HepG2 (cell line): ENCODE data around the gene IGFL1. TPM values are rescaled to one million over a fixed set of nuclear protein-coding genes. Genes with fewer than 3 reads are reported as not detected.

Experiments used
- ATM ChIP-seq: fragments of 450-650 bp; IDR thresholded peaks from 2 replicates; pipeline ENCODE4 v1.7.1; 2017; ENCODE audit warnings: mild to moderate bottlenecking, borderline replicate concordance
- DDIT3 ChIP-seq: sonication (generic); formaldehyde crosslinking; IDR thresholded peaks from 2 replicates; pipeline ENCODE4 v1.4.0; 2020; ENCODE audit warnings: mild to moderate bottlenecking, missing genetic modification reagents
- DRAP1 ChIP-seq: IDR thresholded peaks from 2 replicates; pipeline ENCODE4 v1.6.1; 2016; ENCODE audit warnings: missing genetic modification reagents, missing compliant biosample characterization
- EZH2 ChIP-seq: conservative IDR thresholded peaks from 2 replicates; pipeline ENCODE4 v1.6.1; 2012; ENCODE audit warnings: mild to moderate bottlenecking, low read depth, low read length, moderate library complexity
- FOXP1 ChIP-seq, 2 experiments: fragments of 450-650 bp in 1 of 2; IDR thresholded peaks; 2 replicates each; pipeline ENCODE4 v1.6.1; 2017 to 2018; ENCODE audit warnings: antibody characterized with exemption in 1 of 2
- MED13 ChIP-seq: sonication (generic); formaldehyde crosslinking; IDR thresholded peaks from 2 replicates; pipeline ENCODE4 v1.5.0; 2020; ENCODE audit warnings: missing genetic modification reagents
- MZF1 ChIP-seq: sonication (generic); formaldehyde crosslinking; IDR thresholded peaks from 2 replicates; pipeline ENCODE4 v1.8.1; 2023; ENCODE audit warnings: mild to moderate bottlenecking, missing genetic modification reagents, borderline replicate concordance
- SALL1 ChIP-seq: sonication (generic); formaldehyde crosslinking; IDR thresholded peaks from 2 replicates; pipeline ENCODE4 v1.8.0; 2022; ENCODE audit warnings: mild to moderate bottlenecking, missing genetic modification reagents
- SAP130 ChIP-seq: IDR thresholded peaks from 2 replicates; pipeline ENCODE4 v1.6.1; 2016; ENCODE audit warnings: low read depth
- SATB2 ChIP-seq: sonication (generic); formaldehyde crosslinking; IDR thresholded peaks from 2 replicates; pipeline ENCODE4 v1.5.0; 2020; ENCODE audit warnings: missing genetic modification reagents
- SMC3 ChIP-seq: IDR thresholded peaks from 2 replicates; pipeline ENCODE4 v1.6.1; 2011; ENCODE audit warnings: low read length, improper control_type of control experiment
- STAT6 ChIP-seq: sonication (generic); formaldehyde crosslinking; IDR thresholded peaks from 2 replicates; pipeline ENCODE4 v1.4.0; 2020; ENCODE audit warnings: missing genetic modification reagents, mild to moderate bottlenecking, borderline replicate concordance
- TSC22D2 ChIP-seq: sonication (generic); formaldehyde crosslinking; IDR thresholded peaks from 2 replicates; pipeline ENCODE4 v1.5.1; 2020; ENCODE audit warnings: missing genetic modification reagents, mild to moderate bottlenecking, borderline replicate concordance
- ZBTB10 ChIP-seq: sonication (generic); formaldehyde crosslinking; IDR thresholded peaks from 2 replicates; pipeline ENCODE4 v1.4.0; 2020; ENCODE audit warnings: missing genetic modification reagents, borderline replicate concordance
- ZBTB34 ChIP-seq: sonication (generic); formaldehyde crosslinking; IDR thresholded peaks from 2 replicates; pipeline ENCODE4 v1.8.0; 2022; ENCODE audit warnings: mild to moderate bottlenecking, missing genetic modification reagents
- ZBTB49 ChIP-seq: sonication (generic); formaldehyde crosslinking; IDR thresholded peaks from 2 replicates; pipeline ENCODE4 v1.4.0; 2020; ENCODE audit warnings: missing genetic modification reagents, borderline replicate concordance
- ZIK1 ChIP-seq: sonication (generic); formaldehyde crosslinking; IDR thresholded peaks from 2 replicates; pipeline ENCODE4 v1.5.0; 2020; ENCODE audit warnings: mild to moderate bottlenecking, low read depth, missing genetic modification reagents, borderline replicate concordance
- ZNF292 ChIP-seq: sonication (generic); formaldehyde crosslinking; IDR thresholded peaks from 2 replicates; pipeline ENCODE4 v1.8.1; 2022; ENCODE audit warnings: mild to moderate bottlenecking, low read depth, missing genetic modification reagents, borderline replicate concordance
- ZNF350 ChIP-seq: sonication (generic); formaldehyde crosslinking; IDR thresholded peaks from 2 replicates; pipeline ENCODE4 v1.4.0; 2020; ENCODE audit warnings: mild to moderate bottlenecking, low read depth, missing genetic modification reagents, borderline replicate concordance
- polyA plus RNA-seq, 8 experiments: library from polyadenylated mRNA; depleted of rRNA in 3 of 8; stranded (reverse) in 7 of 8; unstranded in 1 of 8; fragments of >200 nt; fragmentation: Illumina TruSeq in 4 of 8; extraction: Trizol in 4 of 8; gene quantifications; 2 replicates each; pipeline versions ENCODE4 v1.2.1 to v1.2.3, GENCODE V29; 2011 to 2016; ENCODE audit warnings: low read depth in 4 of 8, missing spikeins in 1 of 8, mixed read lengths in 1 of 8; ENCODE audit not compliant: insufficient read depth in 1 of 8
- total RNA-seq, 5 experiments: library from RNA; depleted of rRNA; stranded (reverse); fragments of >200 nt; fragmentation: Illumina TruSeq; extraction: Trizol; gene quantifications; 2 replicates each; pipeline ENCODE4 v1.2.3, GENCODE V29; 2016; ENCODE audit warnings: low read depth in 1 of 5

The IGFL1 gene
- total and polyA plus RNA-seq, 2 of the 13 experiments (the other 11 are each of a cell fraction or from before 2014, with no cell fraction given) = not detected

- TF ChIP-seq MED13 (CRISPR knock-in tag) (no peak), EZH2 (no peak), ZNF350 (no peak), ZBTB34 (no peak), DDIT3 (CRISPR knock-in tag) (no peak), TSC22D2 (peak; percentile 65; the same call in 1 of the 2 replicates), STAT6 (no peak), ZBTB10 (CRISPR knock-in tag) (no peak), FOXP1 (IDR thresholded peaks at IDR 0.05) (no peak), FOXP1 (CRISPR knock-in tag; IDR thresholded peaks at IDR 0.05) (no peak), SAP130 (CRISPR knock-in tag) (peak; percentile 44; the same call in 1 of the 2 replicates), SALL1 (CRISPR knock-in tag) (peak; percentile 65; the same call in 1 of the 2 replicates), ZBTB49 (CRISPR knock-in tag) (no peak), ATM (no peak), MZF1 (CRISPR knock-in tag) (no peak), SMC3 (no peak), SATB2 (peak; percentile 67; the same call in 1 of the 2 replicates), DRAP1 (CRISPR knock-in tag) (no peak), ZIK1 (CRISPR knock-in tag) (no peak), ZNF292 (CRISPR knock-in tag) (no peak)
These were observed 11.4 kb upstream of the IGFL1 start (continued) for GRCh38 chr19:46218160-46218559.
